GM18870 (cell line): ENCODE results near the gene SDCBP2.

Experiments
- ATAC-seq: cut with Tn5 transposase; IDR thresholded peaks from one replicate; pipeline ENCODE4 v1.9.1; 2021; ENCODE audit warnings: moderate library complexity; ENCODE audit not compliant: unreplicated experiment

Gene SDCBP2

GRCh38 chr20:1328680-1329330 is at the start of gene SDCBP2:
Gene SDCBP2, minus strand, starts transcription at chr20:1329139. Its CDS starts 8,723 bp downstream, at chr20:1320416.
- ATAC-seq: no peak

- ATAC-seq: no peak
Measured at GRCh38 chr20:1378735-1379125, 49.8 kb upstream of the SDCBP2 start.

- ATAC-seq: no peak
Measured at GRCh38 chr20:1377984-1378734, 49.2 kb upstream of the SDCBP2 start.

- no peak for ATAC-seq
Measured at GRCh38 chr20:1377341-1377871, 48.5 kb upstream of the SDCBP2 start.

GRCh38 chr20:1376408-1377270 is 47.7 kb upstream of the SDCBP2 start:
- ATAC-seq: no peak

GRCh38 chr20:1376007-1376406 is 47.1 kb upstream of the SDCBP2 start:
- ATAC-seq: no peak

GRCh38 chr20:1375515-1375914 is 46.6 kb upstream of the SDCBP2 start:
- no peak for ATAC-seq

GRCh38 chr20:1374246-1374645 is 45.3 kb upstream of the SDCBP2 start:
- ATAC-seq: no peak

- ATAC-seq: no peak
Measured at GRCh38 chr20:1373614-1374013, 44.7 kb upstream of the SDCBP2 start.

- ATAC-seq: no peak
Measured at GRCh38 chr20:1373036-1373435, 44.1 kb upstream of the SDCBP2 start.

GRCh38 chr20:1371830-1372539 is 43.0 kb upstream of the SDCBP2 start:
- no peak for ATAC-seq

GRCh38 chr20:1371202-1371782 is 42.4 kb upstream of the SDCBP2 start:
- no peak for ATAC-seq

GRCh38 chr20:1370548-1371110 is 41.7 kb upstream of the SDCBP2 start:
- ATAC-seq: no peak

GRCh38 chr20:1369970-1370369 is 41.0 kb upstream of the SDCBP2 start:
- no peak for ATAC-seq

GRCh38 chr20:1368448-1369199 is 39.7 kb upstream of the SDCBP2 start:
- ATAC-seq: no peak

GRCh38 chr20:1367479-1367878 is 38.5 kb upstream of the SDCBP2 start:
- no peak for ATAC-seq

- ATAC-seq: no peak
Measured at GRCh38 chr20:1364106-1364505, 35.2 kb upstream of the SDCBP2 start.

GRCh38 chr20:1363522-1363921 is 34.6 kb upstream of the SDCBP2 start:
- no peak for ATAC-seq

- no peak for ATAC-seq
Measured at GRCh38 chr20:1362484-1362883, 33.5 kb upstream of the SDCBP2 start.
